Testis (tissue), 2 donors: ENCODE results near the gene PRKAR2B.

ENCODE experiments used
- POLR2A ChIP-seq: fragments of 450-650 bp; IDR thresholded peaks from one replicate; pipeline ENCODE4 v1.6.1; 2017; ENCODE audit warnings: antibody characterized with exemption, mild to moderate bottlenecking, moderate library complexity
- TF ChIP-seq, protein P1 (sequence below), 3 experiments: fragments of 450-650 bp in 2 of 3; fragments of 200-600 bp in 1 of 3; sonication (generic) in 1 of 3; IDR thresholded peaks; one replicate each; pipeline ENCODE4 v1.5.1; 2016 to 2019; ENCODE audit warnings: antibody characterized with exemption in 3 of 3, mild to moderate bottlenecking in 2 of 3, moderate library complexity in 1 of 3

DNA sequence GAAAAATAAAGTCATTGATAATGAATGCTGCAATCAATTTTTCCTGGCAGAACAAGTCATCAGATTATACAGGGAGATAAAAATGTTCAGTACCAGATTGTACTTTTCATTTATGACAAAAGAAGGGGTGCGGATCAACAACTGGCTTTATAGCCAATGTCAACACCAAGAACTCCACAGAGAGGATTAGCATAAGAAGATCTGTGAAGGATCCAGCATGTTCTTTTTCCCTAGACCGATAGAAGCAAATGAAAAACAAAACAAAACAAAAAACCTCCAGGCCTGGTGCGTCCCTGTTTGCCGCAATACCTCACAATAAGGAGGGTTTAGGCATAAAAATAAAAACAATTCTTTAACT lies 34.7 kb upstream of the PRKAR2B start:
- TF ChIP-seq, protein P1, sequence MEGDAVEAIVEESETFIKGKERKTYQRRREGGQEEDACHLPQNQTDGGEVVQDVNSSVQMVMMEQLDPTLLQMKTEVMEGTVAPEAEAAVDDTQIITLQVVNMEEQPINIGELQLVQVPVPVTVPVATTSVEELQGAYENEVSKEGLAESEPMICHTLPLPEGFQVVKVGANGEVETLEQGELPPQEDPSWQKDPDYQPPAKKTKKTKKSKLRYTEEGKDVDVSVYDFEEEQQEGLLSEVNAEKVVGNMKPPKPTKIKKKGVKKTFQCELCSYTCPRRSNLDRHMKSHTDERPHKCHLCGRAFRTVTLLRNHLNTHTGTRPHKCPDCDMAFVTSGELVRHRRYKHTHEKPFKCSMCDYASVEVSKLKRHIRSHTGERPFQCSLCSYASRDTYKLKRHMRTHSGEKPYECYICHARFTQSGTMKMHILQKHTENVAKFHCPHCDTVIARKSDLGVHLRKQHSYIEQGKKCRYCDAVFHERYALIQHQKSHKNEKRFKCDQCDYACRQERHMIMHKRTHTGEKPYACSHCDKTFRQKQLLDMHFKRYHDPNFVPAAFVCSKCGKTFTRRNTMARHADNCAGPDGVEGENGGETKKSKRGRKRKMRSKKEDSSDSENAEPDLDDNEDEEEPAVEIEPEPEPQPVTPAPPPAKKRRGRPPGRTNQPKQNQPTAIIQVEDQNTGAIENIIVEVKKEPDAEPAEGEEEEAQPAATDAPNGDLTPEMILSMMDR (IDR thresholded peaks at IDR 0.05), result no peak
- TF ChIP-seq POLR2A, result no peak
